WERI-Rb-1 (cell line): Measurements from ENCODE around the gene ADGRF5.
"Not testable (repeated sequence)": the region's sequence is repeated elsewhere in the genome, so short reads cannot be mapped to it uniquely, and the experiment has no call there.

ENCODE experiments used
- DNase-seq: peaks from one replicate; pipeline ENCODE4 v3.0.0-alpha.2; 2020
- H3K27ac ChIP-seq: fragments of 250-450 bp; sonication (Bioruptor Pico); 2 replicates; pipeline ENCODE4 v1.5.1; 2020; ENCODE audit warnings: mild to moderate bottlenecking, moderate library complexity
- H3K27me3 ChIP-seq: fragments of 250-450 bp; sonication (Bioruptor Pico); 2 replicates; pipeline ENCODE4 v1.5.1; 2021; ENCODE audit warnings: mild to moderate bottlenecking, low read depth, moderate library complexity; ENCODE audit not compliant: insufficient read depth, severe bottlenecking
- H3K36me3 ChIP-seq: fragments of 250-450 bp; sonication (Bioruptor Pico); 2 replicates; pipeline ENCODE4 v1.5.1; 2020; ENCODE audit warnings: mild to moderate bottlenecking, moderate library complexity
- H3K4me3 ChIP-seq: 2 replicates; pipeline ENCODE4 v1.5.1; 2011; ENCODE audit warnings: low read depth, mild to moderate bottlenecking, control low read depth, low read length
- H3K9me3 ChIP-seq: fragments of 250-450 bp; sonication (Bioruptor Pico); 2 replicates; pipeline ENCODE4 v1.5.1; 2021; ENCODE audit warnings: mild to moderate bottlenecking, moderate library complexity; ENCODE audit not compliant: severe bottlenecking
- TF ChIP-seq, protein P1 (sequence below): IDR thresholded peaks from 2 replicates; pipeline ENCODE4 v1.5.1; 2011; ENCODE audit warnings: low read depth, mild to moderate bottlenecking, control low read depth, inconsistent platforms, low read length

Gene ADGRF5

DNA sequence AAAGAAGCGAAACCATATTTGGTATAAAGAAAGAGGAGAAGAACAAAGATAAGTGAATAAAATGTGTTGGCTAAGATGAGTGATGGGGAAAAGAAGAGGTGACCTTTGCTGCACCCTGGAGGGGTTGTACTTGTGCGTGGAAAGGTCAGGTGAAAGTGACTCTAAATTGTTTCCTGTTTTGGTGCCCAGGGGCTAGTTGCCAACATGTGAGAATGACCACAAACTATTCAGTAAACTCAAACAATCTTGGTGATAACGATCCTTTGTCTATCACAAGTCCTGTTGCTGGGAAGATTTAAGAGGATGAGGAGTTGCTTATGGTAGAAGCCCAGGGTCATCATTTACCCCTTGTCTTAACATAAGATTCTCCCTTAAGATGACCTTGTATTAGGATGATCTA is 57.9 kb downstream of the ADGRF5 start:
- no peaks in the 10 kb centered on the region for H3K36me3 ChIP-seq
- H3K27ac ChIP-seq: no peak overlapping the region
- DNase-seq: no peak
- H3K4me3 ChIP-seq: no peak overlapping the region
- H3K27me3 ChIP-seq: no peaks in the 10 kb centered on the region
- TF ChIP-seq, protein P1, sequence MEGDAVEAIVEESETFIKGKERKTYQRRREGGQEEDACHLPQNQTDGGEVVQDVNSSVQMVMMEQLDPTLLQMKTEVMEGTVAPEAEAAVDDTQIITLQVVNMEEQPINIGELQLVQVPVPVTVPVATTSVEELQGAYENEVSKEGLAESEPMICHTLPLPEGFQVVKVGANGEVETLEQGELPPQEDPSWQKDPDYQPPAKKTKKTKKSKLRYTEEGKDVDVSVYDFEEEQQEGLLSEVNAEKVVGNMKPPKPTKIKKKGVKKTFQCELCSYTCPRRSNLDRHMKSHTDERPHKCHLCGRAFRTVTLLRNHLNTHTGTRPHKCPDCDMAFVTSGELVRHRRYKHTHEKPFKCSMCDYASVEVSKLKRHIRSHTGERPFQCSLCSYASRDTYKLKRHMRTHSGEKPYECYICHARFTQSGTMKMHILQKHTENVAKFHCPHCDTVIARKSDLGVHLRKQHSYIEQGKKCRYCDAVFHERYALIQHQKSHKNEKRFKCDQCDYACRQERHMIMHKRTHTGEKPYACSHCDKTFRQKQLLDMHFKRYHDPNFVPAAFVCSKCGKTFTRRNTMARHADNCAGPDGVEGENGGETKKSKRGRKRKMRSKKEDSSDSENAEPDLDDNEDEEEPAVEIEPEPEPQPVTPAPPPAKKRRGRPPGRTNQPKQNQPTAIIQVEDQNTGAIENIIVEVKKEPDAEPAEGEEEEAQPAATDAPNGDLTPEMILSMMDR: no peak
- no peaks in the 10 kb centered on the region for H3K9me3 ChIP-seq

DNA sequence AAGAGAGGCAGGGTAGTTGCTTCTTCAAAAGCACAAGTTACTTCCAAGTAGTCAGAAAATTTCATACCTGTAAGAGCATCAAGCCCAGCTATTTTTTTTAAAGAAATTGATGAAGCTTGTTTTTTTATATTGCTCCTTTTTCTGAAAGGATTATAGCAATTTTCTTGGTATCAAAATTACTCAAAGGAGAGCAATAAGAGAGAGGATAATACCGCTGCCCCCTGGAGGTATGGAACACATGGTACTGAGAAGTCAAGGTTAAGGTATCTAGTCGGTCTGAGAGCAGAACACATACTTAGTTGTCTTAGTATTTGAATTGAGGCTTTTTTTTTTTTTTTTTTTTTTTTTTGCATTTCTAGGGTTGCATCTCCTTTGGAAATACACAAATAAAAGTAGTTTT is 59.4 kb downstream of the ADGRF5 start:
- H3K4me3 ChIP-seq: no peak overlapping the region
- no peaks in the 10 kb centered on the region for H3K9me3 ChIP-seq
- DNase-seq: no peak
- H3K36me3 ChIP-seq: no peaks in the 10 kb centered on the region
- TF ChIP-seq, protein P1: no peak
- H3K27ac ChIP-seq: no peak overlapping the region
- H3K27me3 ChIP-seq: no peaks in the 10 kb centered on the region

DNA sequence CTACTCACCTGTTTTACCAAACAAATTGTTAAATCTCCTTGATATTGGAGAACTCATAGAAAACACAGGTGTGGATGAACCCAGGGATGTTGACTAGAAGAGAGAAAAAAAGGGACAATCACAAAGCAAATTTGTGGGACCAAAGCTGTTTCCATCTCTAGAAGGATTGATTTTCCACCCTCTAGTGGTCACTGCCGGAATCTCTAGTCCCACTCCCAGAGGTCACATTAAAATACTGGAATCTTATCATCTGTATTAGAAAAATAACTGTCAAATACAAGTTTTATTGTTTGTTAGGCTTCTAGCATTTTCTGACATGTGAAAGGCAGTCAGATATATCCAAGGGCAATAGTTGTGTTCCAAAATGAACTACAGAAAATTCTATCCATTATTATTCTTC is 65.8 kb downstream of the ADGRF5 start:
- H3K36me3 ChIP-seq, H3K4me3 ChIP-seq, H3K27ac ChIP-seq, H3K9me3 ChIP-seq, H3K27me3 ChIP-seq: not testable (repeated sequence)
- TF ChIP-seq, protein P1: peak; percentile 77
- DNase-seq: peak; percentile 64

DNA sequence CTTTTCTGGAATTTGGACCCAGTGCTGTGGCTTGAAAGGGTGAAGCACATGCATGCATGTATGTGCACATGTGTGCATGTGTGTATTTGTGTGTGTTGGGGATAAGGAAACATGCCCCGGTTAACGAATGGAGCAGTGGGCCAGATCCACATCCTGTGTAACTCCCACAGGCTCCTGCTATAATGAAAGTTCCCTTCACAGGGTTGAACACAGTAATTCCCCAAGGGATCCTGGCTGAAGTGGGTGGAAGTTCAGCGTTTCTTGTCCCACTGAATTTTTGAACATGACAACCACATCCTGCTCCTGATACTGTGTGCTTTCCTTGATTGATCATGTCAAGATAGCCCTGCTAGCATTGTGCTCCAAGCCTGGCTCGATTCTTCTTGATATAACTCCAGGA is 70.2 kb downstream of the ADGRF5 start:
- H3K36me3 ChIP-seq, H3K9me3 ChIP-seq, H3K27ac ChIP-seq, DNase-seq, H3K27me3 ChIP-seq, H3K4me3 ChIP-seq: not testable (repeated sequence)

DNA sequence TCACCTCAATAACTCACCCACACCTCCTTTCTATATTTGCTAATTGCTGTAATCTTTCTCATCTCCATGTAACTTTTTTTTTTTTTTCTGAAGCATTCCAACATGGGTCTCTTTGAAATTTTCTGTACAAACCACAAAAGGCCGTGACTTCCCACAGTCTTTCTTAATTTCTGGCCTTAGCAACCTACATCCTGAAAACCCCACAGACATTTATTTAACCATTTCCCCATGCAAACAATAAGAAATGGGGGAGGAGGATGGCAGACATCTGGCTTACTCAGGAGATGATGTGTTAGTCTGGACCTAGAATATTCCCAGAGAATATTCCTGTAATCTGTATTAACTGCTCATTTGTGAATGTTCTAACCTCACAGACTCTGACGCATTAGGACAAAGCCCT is 70.9 kb downstream of the ADGRF5 start:
- TF ChIP-seq, protein P1: no peak
- Histone ChIP-seq H3K27ac (no peak overlapping the region), H3K36me3 (no peaks in the 10 kb centered on the region), H3K4me3 (no peak overlapping the region), H3K9me3 (no peaks in the 10 kb centered on the region), H3K27me3 (no peaks in the 10 kb centered on the region)
- DNase-seq: no peak

DNA sequence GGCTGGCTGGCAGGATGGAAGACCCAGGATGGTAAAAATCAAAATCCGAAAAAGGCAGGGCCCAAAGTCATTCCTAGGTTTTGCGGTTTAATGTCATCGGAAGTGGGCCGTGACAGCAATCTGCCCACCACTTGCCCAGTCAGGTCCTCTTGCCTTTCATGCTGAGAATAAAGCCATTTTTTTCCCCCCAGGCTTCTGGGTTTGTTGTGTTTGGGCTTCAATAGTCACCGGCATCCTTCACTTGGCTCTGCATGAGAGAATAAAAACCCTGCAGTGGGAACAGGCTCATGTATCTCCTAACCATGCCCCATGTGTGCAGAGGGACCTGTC is 72.4 kb downstream of the ADGRF5 start:
- Histone ChIP-seq H3K36me3 (no peaks in the 10 kb centered on the region), H3K4me3 (no peak overlapping the region), H3K27ac (no peak overlapping the region), H3K27me3 (no peaks in the 10 kb centered on the region), H3K9me3 (no peaks in the 10 kb centered on the region)
- TF ChIP-seq, protein P1: no peak
- no peak for DNase-seq
